ENCODE results near the gene KIAA1671.

The KIAA1671 gene

GRCh38 chr22:25045159-25045558 lies 92.6 kb downstream of the KIAA1671 start:
- no peak for DNase-seq (ENCODE audit: low spot score)

GRCh38 chr22:25048071-25048470 lies 95.6 kb downstream of the KIAA1671 start:
- DNase-seq (ENCODE audit: low spot score): no peak

- DNase-seq (ENCODE audit: low spot score): peak; percentile 90
Measured at GRCh38 chr22:25048659-25049647, 96.4 kb downstream of the KIAA1671 start.

GRCh38 chr22:25049770-25050169 lies 97.3 kb downstream of the KIAA1671 start:
- DNase-seq (ENCODE audit: low spot score): no peak

- no peak for DNase-seq (ENCODE audit: low spot score)
Measured at GRCh38 chr22:25050566-25050965, 98.0 kb downstream of the KIAA1671 start.

GRCh38 chr22:25051073-25051472 lies 98.6 kb downstream of the KIAA1671 start:
- peak; percentile 73 for DNase-seq (ENCODE audit: low spot score)

- DNase-seq (ENCODE audit: low spot score): no peak
Measured at GRCh38 chr22:25051983-25052710, 99.6 kb downstream of the KIAA1671 start.

GRCh38 chr22:25053153-25053805 lies 100.8 kb downstream of the KIAA1671 start:
- DNase-seq (ENCODE audit: low spot score): no peak

GRCh38 chr22:25054943-25055511 lies 102.5 kb downstream of the KIAA1671 start:
- no peak for DNase-seq (ENCODE audit: low spot score)

- DNase-seq (ENCODE audit: low spot score): peak; percentile 90
Measured at GRCh38 chr22:25057013-25057881, 104.7 kb downstream of the KIAA1671 start.

- DNase-seq (ENCODE audit: low spot score): no peak
Measured at GRCh38 chr22:25059438-25059837, 106.9 kb downstream of the KIAA1671 start.

- no peak for DNase-seq (ENCODE audit: low spot score)
Measured at GRCh38 chr22:25060522-25061071, 108.1 kb downstream of the KIAA1671 start.

- DNase-seq (ENCODE audit: low spot score): no peak
Measured at GRCh38 chr22:25061134-25061533, 108.6 kb downstream of the KIAA1671 start.

GRCh38 chr22:25061605-25062376 lies 109.3 kb downstream of the KIAA1671 start:
- DNase-seq (ENCODE audit: low spot score): no peak

GRCh38 chr22:25062386-25063085 lies 110.0 kb downstream of the KIAA1671 start:
- DNase-seq (ENCODE audit: low spot score): no peak

- no peak for DNase-seq (ENCODE audit: low spot score)
Measured at GRCh38 chr22:25064894-25065560, 112.5 kb downstream of the KIAA1671 start.

GRCh38 chr22:25066861-25067435 lies 114.4 kb downstream of the KIAA1671 start:
- DNase-seq (ENCODE audit: low spot score): no peak

- DNase-seq (ENCODE audit: low spot score): no peak
Measured at GRCh38 chr22:25067851-25068421, 115.4 kb downstream of the KIAA1671 start.
